Measurements from ENCODE around the gene DAW1.

- TF ChIP-seq CTCF (IDR thresholded peaks at IDR 0.05; ENCODE audit: insufficient read depth, low read depth, low read length) (no peak), EZH2 (IDR thresholded peaks at IDR 0.05; ENCODE audit: insufficient read depth, low read length) (no peak)
These were observed 23.3 kb upstream of the DAW1 start for GRCh38 chr2:227848146-227848545.
